ENCODE results near the gene TDRD7. TPM values are rescaled to one million over a fixed set of nuclear protein-coding genes. Genes with fewer than 3 reads are reported as not detected.

The TDRD7 gene
- total RNA-seq, 1 experiment from 2014 or later = 3.6 TPM

DNA sequence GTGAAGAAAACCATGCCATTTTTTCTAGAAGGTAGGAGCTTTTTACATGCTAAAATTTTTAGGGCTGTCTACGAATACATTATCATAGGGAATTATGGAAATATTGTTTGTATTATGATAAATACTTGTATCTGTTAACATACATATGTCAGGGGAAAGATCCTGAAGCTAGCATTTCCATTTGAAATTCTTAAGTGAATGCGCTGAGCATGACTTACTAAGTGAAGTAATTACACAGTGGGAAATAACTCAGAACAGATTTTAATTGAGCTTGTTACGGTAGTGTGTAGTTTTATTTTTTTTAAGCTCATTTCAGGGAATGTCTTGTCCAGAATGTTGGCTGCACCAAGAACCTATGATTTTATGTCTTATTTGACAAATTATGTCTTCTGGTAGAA, 19.1 kb downstream of the TDRD7 start:
- ChIA-PET POLR2A (ENCODE audit: low non-redundant PET) (no interaction called here), CTCF (no interaction called here)
- no peak for DNase-seq (ENCODE audit: low spot score)
- Histone ChIP-seq H3K36me3 (ENCODE audit: insufficient read depth, low read length, poor library complexity, severe bottlenecking) (no peaks in the 10 kb centered on the region), H3K27ac (ENCODE audit: low read depth, low read length, poor library complexity, severe bottlenecking) (no peak overlapping the region), H3K9me3 (ENCODE audit: low read depth, low read length, poor library complexity, severe bottlenecking) (no peaks in the 10 kb centered on the region), H3K4me3 (ENCODE audit: low read depth, low read length, poor library complexity, severe bottlenecking) (no peak overlapping the region), H3K27me3 (replicated peaks; ENCODE audit: insufficient read depth, low read depth, low read length, poor library complexity) (no peaks in the 10 kb centered on the region), H3K4me1 (ENCODE audit: insufficient read depth, low read length, poor library complexity, severe bottlenecking) (peaks cover 5% of the 10 kb centered on the region)
- intact Hi-C loops (cut with micrococcal nuclease; ENCODE audit: unreplicated experiment) = no loop called here
- no peak for TF ChIP-seq EZH2 (IDR thresholded peaks at IDR 0.05; ENCODE audit: borderline replicate concordance, low read depth, low read length, poor library complexity, severe bottlenecking)
- TF ChIP-seq, protein P1, sequence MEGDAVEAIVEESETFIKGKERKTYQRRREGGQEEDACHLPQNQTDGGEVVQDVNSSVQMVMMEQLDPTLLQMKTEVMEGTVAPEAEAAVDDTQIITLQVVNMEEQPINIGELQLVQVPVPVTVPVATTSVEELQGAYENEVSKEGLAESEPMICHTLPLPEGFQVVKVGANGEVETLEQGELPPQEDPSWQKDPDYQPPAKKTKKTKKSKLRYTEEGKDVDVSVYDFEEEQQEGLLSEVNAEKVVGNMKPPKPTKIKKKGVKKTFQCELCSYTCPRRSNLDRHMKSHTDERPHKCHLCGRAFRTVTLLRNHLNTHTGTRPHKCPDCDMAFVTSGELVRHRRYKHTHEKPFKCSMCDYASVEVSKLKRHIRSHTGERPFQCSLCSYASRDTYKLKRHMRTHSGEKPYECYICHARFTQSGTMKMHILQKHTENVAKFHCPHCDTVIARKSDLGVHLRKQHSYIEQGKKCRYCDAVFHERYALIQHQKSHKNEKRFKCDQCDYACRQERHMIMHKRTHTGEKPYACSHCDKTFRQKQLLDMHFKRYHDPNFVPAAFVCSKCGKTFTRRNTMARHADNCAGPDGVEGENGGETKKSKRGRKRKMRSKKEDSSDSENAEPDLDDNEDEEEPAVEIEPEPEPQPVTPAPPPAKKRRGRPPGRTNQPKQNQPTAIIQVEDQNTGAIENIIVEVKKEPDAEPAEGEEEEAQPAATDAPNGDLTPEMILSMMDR (conservative IDR thresholded peaks at IDR 0.05; ENCODE audit: low read depth, low read length) = no peak
- no TSS peak for BruUV-seq (replicated peaks)

- BruUV-seq (replicated peaks) = no TSS peak
- no peak for DNase-seq (ENCODE audit: low spot score)
- no peak overlapping the region for H3K4me3 ChIP-seq (ENCODE audit: low read depth, low read length, poor library complexity, severe bottlenecking)
- TF ChIP-seq, protein P1 (conservative IDR thresholded peaks at IDR 0.05; ENCODE audit: low read depth, low read length) = no peak
- no peak for TF ChIP-seq EZH2 (IDR thresholded peaks at IDR 0.05; ENCODE audit: borderline replicate concordance, low read depth, low read length, poor library complexity, severe bottlenecking)
- intact Hi-C loops (cut with micrococcal nuclease; ENCODE audit: unreplicated experiment) = no loop called here
- H3K9me3 ChIP-seq (ENCODE audit: low read depth, low read length, poor library complexity, severe bottlenecking) = no peaks in the 10 kb centered on the region
- ChIA-PET POLR2A (ENCODE audit: low non-redundant PET) (no interaction called here), CTCF (no interaction called here)
- H3K27me3 ChIP-seq (replicated peaks; ENCODE audit: insufficient read depth, low read depth, low read length, poor library complexity) = no peaks in the 10 kb centered on the region
- H3K27ac ChIP-seq (ENCODE audit: low read depth, low read length, poor library complexity, severe bottlenecking) = no peak overlapping the region
- H3K36me3 ChIP-seq (ENCODE audit: insufficient read depth, low read length, poor library complexity, severe bottlenecking) = no peaks in the 10 kb centered on the region
- peaks cover 5% of the 10 kb centered on the region for H3K4me1 ChIP-seq (ENCODE audit: insufficient read depth, low read length, poor library complexity, severe bottlenecking)
Measured at GRCh38 chr9:97431549-97432143, 19.8 kb downstream of the TDRD7 start.

DNA sequence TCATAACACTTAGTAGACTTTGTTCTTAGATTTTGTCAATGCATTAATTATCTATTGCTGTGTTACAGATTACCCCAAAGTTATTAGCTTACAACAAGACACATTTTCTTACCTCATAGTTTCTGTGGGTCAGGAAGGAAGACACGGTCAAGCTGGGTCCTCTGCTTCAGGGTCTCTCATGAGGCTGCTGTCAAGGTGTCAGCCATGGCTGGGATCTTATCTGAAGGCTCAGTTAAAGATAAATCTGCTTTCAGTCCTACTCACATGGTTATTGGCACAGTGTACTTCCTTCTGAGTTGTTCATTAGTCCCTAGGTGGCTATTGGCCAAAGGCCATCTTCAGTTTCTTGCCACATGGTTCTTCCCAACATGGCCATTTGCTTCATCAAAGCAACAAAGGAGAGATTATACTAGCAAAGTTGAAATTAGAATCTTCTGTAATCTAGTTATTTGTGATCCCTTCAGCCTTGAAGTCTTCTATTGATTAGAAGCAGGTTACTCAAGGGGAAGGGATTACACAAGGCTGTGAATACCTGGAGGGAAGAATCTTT, 25.2 kb downstream of the TDRD7 start:
- intact Hi-C loops (cut with micrococcal nuclease; ENCODE audit: unreplicated experiment) = no loop called here
- Histone ChIP-seq H3K27ac (ENCODE audit: low read depth, low read length, poor library complexity, severe bottlenecking) (no peak overlapping the region), H3K27me3 (replicated peaks; ENCODE audit: insufficient read depth, low read depth, low read length, poor library complexity) (no peaks in the 10 kb centered on the region), H3K4me3 (ENCODE audit: low read depth, low read length, poor library complexity, severe bottlenecking) (no peak overlapping the region), H3K36me3 (ENCODE audit: insufficient read depth, low read length, poor library complexity, severe bottlenecking) (no peaks in the 10 kb centered on the region), H3K4me1 (ENCODE audit: insufficient read depth, low read length, poor library complexity, severe bottlenecking) (peaks cover 5% of the 10 kb centered on the region), H3K9me3 (ENCODE audit: low read depth, low read length, poor library complexity, severe bottlenecking) (no peaks in the 10 kb centered on the region)
- DNase-seq (ENCODE audit: low spot score) = no peak
- TF ChIP-seq, protein P1 (conservative IDR thresholded peaks at IDR 0.05; ENCODE audit: low read depth, low read length) = no peak
- no peak for TF ChIP-seq EZH2 (IDR thresholded peaks at IDR 0.05; ENCODE audit: borderline replicate concordance, low read depth, low read length, poor library complexity, severe bottlenecking)
- no TSS peak for BruUV-seq (replicated peaks)
- ChIA-PET CTCF (no interaction called here), POLR2A (ENCODE audit: low non-redundant PET) (no interaction called here)

Data from A673 (cell line).